HT1080 (cell line): ENCODE data around the gene DACT3. TPM values are rescaled to one million over a fixed set of nuclear protein-coding genes. Genes with fewer than 3 reads are reported as not detected.
A peak's percentile ranks its signal among the peaks of the same experiment; 100 is the strongest.

Experiments used
- DNase-seq: peaks from one replicate; pipeline ENCODE4 v3.0.0-alpha.2; 2015; ENCODE audit warnings: low read depth
- polyA plus RNA-seq, 2 experiments: library from polyadenylated mRNA; depleted of rRNA; stranded (reverse); fragments of >200 nt; gene quantifications; 2 replicates each; pipeline ENCODE4 v1.2.3, GENCODE V29; 2015
- total RNA-seq: library from RNA; depleted of rRNA; stranded (reverse); fragments of >200 nt; shearing (Covaris generic); gene quantifications from 2 replicates; pipeline ENCODE4 v1.2.3, GENCODE V29; 2014; rRNA removed

Gene DACT3
- total RNA-seq, result 0.60 and 1.1 TPM in 2 replicates
- 0.69 and 1.1 TPM in 2 replicates for polyA plus RNA-seq (2015; cell fraction: cytosol; rRNA removed)
- 0.64 and 0.73 TPM in 2 replicates for polyA plus RNA-seq (2015; cell fraction: nucleus; rRNA removed)

- DNase-seq, result peak; percentile 99
These were observed at the start of gene DACT3 for GRCh38 chr19:46661020-46661731. TSS of gene DACT3 (minus strand) at chr19:46661182. CDS start at chr19:46661064, 118 bp downstream.

GRCh38 chr19:46710687-46711086 lies 49.7 kb upstream of the DACT3 start:
- no peak for DNase-seq

GRCh38 chr19:46704379-46705076 lies 43.5 kb upstream of the DACT3 start:
- peak; percentile 46 for DNase-seq

GRCh38 chr19:46700704-46701103 lies 39.7 kb upstream of the DACT3 start:
- DNase-seq, result no peak

GRCh38 chr19:46698395-46699321 lies 37.7 kb upstream of the DACT3 start:
- DNase-seq, result no peak

GRCh38 chr19:46697204-46697960 lies 36.4 kb upstream of the DACT3 start:
- no peak for DNase-seq

GRCh38 chr19:46696866-46697203 lies 35.9 kb upstream of the DACT3 start:
- no peak for DNase-seq

GRCh38 chr19:46696052-46696451 lies 35.1 kb upstream of the DACT3 start:
- no peak for DNase-seq

- no peak for DNase-seq
These were observed 32.8 kb upstream of the DACT3 start for GRCh38 chr19:46693760-46694159.

- DNase-seq, result no peak
These were observed 32.1 kb upstream of the DACT3 start for GRCh38 chr19:46692918-46693722.

- DNase-seq, result no peak
These were observed 31.0 kb upstream of the DACT3 start for GRCh38 chr19:46691948-46692347.

GRCh38 chr19:46691104-46691503 lies 30.1 kb upstream of the DACT3 start:
- DNase-seq, result no peak

GRCh38 chr19:46689358-46689757 lies 28.4 kb upstream of the DACT3 start:
- DNase-seq, result no peak

- DNase-seq, result no peak
These were observed 26.6 kb upstream of the DACT3 start for GRCh38 chr19:46687438-46688145.

GRCh38 chr19:46685189-46685588 lies 24.2 kb upstream of the DACT3 start:
- DNase-seq, result no peak

GRCh38 chr19:46678110-46678732 lies 17.2 kb upstream of the DACT3 start:
- no peak for DNase-seq

- DNase-seq, result peak; percentile 27
These were observed 13.6 kb upstream of the DACT3 start for GRCh38 chr19:46674416-46675178.

- DNase-seq, result peak; percentile 62
These were observed 9.8 kb upstream of the DACT3 start for GRCh38 chr19:46670813-46671212.
